Choroid plexus epithelial cell (primary cell): ENCODE data around the gene RYK.

Experiments used
- DNase-seq: peaks from one replicate; pipeline ENCODE4 v3.0.0-alpha.2; 2010; ENCODE audit warnings: low read depth
- H3K4me3 ChIP-seq: 2 replicates; pipeline ENCODE4 v1.5.1; 2011; ENCODE audit warnings: low read depth, mild to moderate bottlenecking, control low read depth, low read length, moderate library complexity
- CTCF ChIP-seq: conservative IDR thresholded peaks from 2 replicates; pipeline ENCODE4 v1.5.1; 2011; ENCODE audit warnings: low read depth, mild to moderate bottlenecking, control low read depth, inconsistent platforms, low read length, moderate library complexity

The RYK gene

GRCh38 chr3:134249296-134249841 is 1.3 kb downstream of the RYK start:
- H3K4me3 ChIP-seq: peak overlapping the region; percentile 79
- peak; percentile 16 for DNase-seq
- TF ChIP-seq CTCF: no peak

GRCh38 chr3:134244921-134245320 is 5.7 kb downstream of the RYK start:
- TF ChIP-seq CTCF: no peak
- DNase-seq: no peak

GRCh38 chr3:134242649-134243617 is 7.7 kb downstream of the RYK start:
- H3K4me3 ChIP-seq: no peak overlapping the region
- DNase-seq: peak; percentile 89
- no peak for TF ChIP-seq CTCF

More at GRCh38 chr3:134244921-134245320, 5.7 kb downstream of the RYK start:
- no peak overlapping the region for H3K4me3 ChIP-seq

GRCh38 chr3:134239538-134239937 is 11.1 kb downstream of the RYK start:
- no peak for DNase-seq
- H3K4me3 ChIP-seq: no peak overlapping the region
- no peak for TF ChIP-seq CTCF

- no peak overlapping the region for H3K4me3 ChIP-seq
- TF ChIP-seq CTCF: no peak
- DNase-seq: no peak
Observed at GRCh38 chr3:134237454-134238145, 13.1 kb downstream of the RYK start.

GRCh38 chr3:134236505-134237170 is 14.0 kb downstream of the RYK start:
- DNase-seq: peak; percentile 32
- TF ChIP-seq CTCF: no peak
- no peak overlapping the region for H3K4me3 ChIP-seq
